ENCODE measurements around the gene STAC3. TPM values are rescaled to one million over a fixed set of nuclear protein-coding genes. Genes with fewer than 3 reads are reported as not detected.

Gene STAC3
- total and polyA plus RNA-seq, 10 of the 15 experiments (the other 5 are each of a cell fraction or from before 2014, with no cell fraction given) = 0.49 to 9.9 (median 3.8) TPM

- TF ChIP-seq, protein P1, sequence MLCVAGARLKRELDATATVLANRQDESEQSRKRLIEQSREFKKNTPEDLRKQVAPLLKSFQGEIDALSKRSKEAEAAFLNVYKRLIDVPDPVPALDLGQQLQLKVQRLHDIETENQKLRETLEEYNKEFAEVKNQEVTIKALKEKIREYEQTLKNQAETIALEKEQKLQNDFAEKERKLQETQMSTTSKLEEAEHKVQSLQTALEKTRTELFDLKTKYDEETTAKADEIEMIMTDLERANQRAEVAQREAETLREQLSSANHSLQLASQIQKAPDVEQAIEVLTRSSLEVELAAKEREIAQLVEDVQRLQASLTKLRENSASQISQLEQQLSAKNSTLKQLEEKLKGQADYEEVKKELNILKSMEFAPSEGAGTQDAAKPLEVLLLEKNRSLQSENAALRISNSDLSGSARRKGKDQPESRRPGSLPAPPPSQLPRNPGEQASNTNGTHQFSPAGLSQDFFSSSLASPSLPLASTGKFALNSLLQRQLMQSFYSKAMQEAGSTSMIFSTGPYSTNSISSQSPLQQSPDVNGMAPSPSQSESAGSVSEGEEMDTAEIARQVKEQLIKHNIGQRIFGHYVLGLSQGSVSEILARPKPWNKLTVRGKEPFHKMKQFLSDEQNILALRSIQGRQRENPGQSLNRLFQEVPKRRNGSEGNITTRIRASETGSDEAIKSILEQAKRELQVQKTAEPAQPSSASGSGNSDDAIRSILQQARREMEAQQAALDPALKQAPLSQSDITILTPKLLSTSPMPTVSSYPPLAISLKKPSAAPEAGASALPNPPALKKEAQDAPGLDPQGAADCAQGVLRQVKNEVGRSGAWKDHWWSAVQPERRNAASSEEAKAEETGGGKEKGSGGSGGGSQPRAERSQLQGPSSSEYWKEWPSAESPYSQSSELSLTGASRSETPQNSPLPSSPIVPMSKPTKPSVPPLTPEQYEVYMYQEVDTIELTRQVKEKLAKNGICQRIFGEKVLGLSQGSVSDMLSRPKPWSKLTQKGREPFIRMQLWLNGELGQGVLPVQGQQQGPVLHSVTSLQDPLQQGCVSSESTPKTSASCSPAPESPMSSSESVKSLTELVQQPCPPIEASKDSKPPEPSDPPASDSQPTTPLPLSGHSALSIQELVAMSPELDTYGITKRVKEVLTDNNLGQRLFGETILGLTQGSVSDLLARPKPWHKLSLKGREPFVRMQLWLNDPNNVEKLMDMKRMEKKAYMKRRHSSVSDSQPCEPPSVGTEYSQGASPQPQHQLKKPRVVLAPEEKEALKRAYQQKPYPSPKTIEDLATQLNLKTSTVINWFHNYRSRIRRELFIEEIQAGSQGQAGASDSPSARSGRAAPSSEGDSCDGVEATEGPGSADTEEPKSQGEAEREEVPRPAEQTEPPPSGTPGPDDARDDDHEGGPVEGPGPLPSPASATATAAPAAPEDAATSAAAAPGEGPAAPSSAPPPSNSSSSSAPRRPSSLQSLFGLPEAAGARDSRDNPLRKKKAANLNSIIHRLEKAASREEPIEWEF (IDR thresholded peaks at IDR 0.05; ENCODE audit: insufficient replicate concordance, low read depth, low read length) = no peak
- TF ChIP-seq, protein P2, sequence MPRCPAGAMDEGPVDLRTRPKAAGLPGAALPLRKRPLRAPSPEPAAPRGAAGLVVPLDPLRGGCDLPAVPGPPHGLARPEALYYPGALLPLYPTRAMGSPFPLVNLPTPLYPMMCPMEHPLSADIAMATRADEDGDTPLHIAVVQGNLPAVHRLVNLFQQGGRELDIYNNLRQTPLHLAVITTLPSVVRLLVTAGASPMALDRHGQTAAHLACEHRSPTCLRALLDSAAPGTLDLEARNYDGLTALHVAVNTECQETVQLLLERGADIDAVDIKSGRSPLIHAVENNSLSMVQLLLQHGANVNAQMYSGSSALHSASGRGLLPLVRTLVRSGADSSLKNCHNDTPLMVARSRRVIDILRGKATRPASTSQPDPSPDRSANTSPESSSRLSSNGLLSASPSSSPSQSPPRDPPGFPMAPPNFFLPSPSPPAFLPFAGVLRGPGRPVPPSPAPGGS (IDR thresholded peaks at IDR 0.05; ENCODE audit: borderline replicate concordance, insufficient read depth, low read depth, low read length, poor library complexity, severe bottlenecking) = no peak
- TF ChIP-seq FOXM1 (IDR thresholded peaks at IDR 0.05; ENCODE audit: low read depth, low read length) = no peak
- TF ChIP-seq HDAC6 (IDR thresholded peaks at IDR 0.05; ENCODE audit: unreplicated experiment) = no peak
- no peak for TF ChIP-seq IRF4 (IDR thresholded peaks at IDR 0.05; ENCODE audit: low read depth, low read length)
These were observed 45.1 kb downstream of the STAC3 start (continued) for GRCh38 chr12:57205931-57206330.

DNA sequence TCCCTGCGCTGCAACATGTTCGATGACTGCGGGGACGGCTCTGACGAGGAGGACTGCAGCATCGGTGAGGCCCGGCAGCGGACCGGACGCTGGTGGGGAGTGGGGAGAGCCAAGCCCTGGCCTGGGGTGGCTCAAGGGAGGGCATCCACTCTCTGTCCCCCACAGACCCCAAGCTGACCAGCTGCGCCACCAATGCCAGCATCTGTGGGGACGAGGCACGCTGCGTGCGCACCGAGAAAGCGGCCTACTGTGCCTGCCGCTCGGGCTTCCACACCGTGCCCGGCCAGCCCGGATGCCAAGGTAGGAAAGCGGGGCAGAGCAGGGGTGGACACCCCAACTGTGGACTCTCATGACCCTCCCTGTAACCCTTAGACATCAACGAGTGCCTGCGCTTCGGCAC is 45.8 kb downstream of the STAC3 start:
- intact Hi-C loops (cut with micrococcal nuclease; ENCODE audit: unreplicated experiment) (no loop called here), in situ Hi-C loops (cut with MboI) (no loop called here)
- Histone ChIP-seq H3K4me3 (no peak overlapping the region), H3K9me3 (replicated peaks; ENCODE audit: control insufficient read depth, insufficient read depth, low read length) (no peaks in the 10 kb centered on the region), H2AFZ (ENCODE audit: control insufficient read depth, low read depth, low read length) (no peak overlapping the region), H3K27ac (ENCODE audit: control insufficient read depth, insufficient read depth) (no peak overlapping the region), H3K79me2 (ENCODE audit: control insufficient read depth, insufficient read depth, low read length) (no peaks in the 10 kb centered on the region), H3K27me3 (replicated peaks in 1 of 2; ENCODE audit: control insufficient read depth in 2 of 2, insufficient read depth in 2 of 2, low read length in 1 of 2) (no peaks in the 10 kb centered on the region; a peak in 1 of 4 replicates), H3K4me1 (ENCODE audit: control insufficient read depth, insufficient read depth, low read length) (no peaks in the 10 kb centered on the region), H4K20me1 (ENCODE audit: control insufficient read depth, insufficient read depth) (no peaks in the 10 kb centered on the region), H3K9ac (ENCODE audit: control insufficient read depth, insufficient read depth, low read length) (no peak overlapping the region), H3K4me2 (ENCODE audit: control insufficient read depth, insufficient read depth) (no peak overlapping the region), H3K36me3 (ENCODE audit: control insufficient read depth in 2 of 2, insufficient read depth in 2 of 2, low read length in 1 of 2) (no peaks in the 10 kb centered on the region)
- 81% methylated on average over 26 of the region's 26 CpGs for WGBS (ENCODE audit: insufficient coverage, insufficient replicate concordance, low lambda C conversion rate, missing lambda C conversion rate)
- POLR2A ChIA-PET = no interaction called here
- CTCF ChIA-PET = no interaction called here
- no peak for DNase-seq (ENCODE audit: low read depth, low spot score)
- ATAC-seq = no peak
- no TSS peak for BruUV-seq (replicated peaks)
- RAD21 ChIA-PET (ENCODE audit: unreplicated experiment) = no interaction called here
- no peak for FAIRE-seq
- TF ChIP-seq POLR2AphosphoS5 (IDR thresholded peaks at IDR 0.05; ENCODE audit: low read length) (no peak), HCFC1 (IDR thresholded peaks at IDR 0.05; ENCODE audit: low read length) (no peak), ZSCAN29 (IDR thresholded peaks at IDR 0.05) (no peak), MEF2A (IDR thresholded peaks at IDR 0.05; ENCODE audit: insufficient read depth, low read depth, low read length) (no peak), HDGF (IDR thresholded peaks at IDR 0.05) (no peak)
- SMC1A ChIA-PET (ENCODE audit: uncharacterized antibody, unreplicated experiment) = no interaction called here

Measured in GM12878 (cell line).